SU-DHL-6 (cell line): Measurements from ENCODE around the gene ENTR1.

ENCODE experiments used
- H2AFZ ChIP-seq: fragments of 200-600 bp; sonication (generic); 2 replicates; pipeline ENCODE4 v1.6.1; 2014; ENCODE audit warnings: low read depth, mild to moderate bottlenecking, moderate library complexity, mixed read lengths, antibody characterized with exemption, low read length; ENCODE audit not compliant: severe bottlenecking
- H3F3A ChIP-seq: fragments of 200-600 bp; shearing (Covaris generic); 2 replicates; pipeline ENCODE4 v1.6.0; 2016; ENCODE audit warnings: antibody characterized with exemption, mild to moderate bottlenecking; ENCODE audit not compliant: insufficient read depth
- H3K27ac ChIP-seq: fragments of 200-600 bp; sonication (generic); 2 replicates; pipeline ENCODE4 v1.5.1; 2016; ENCODE audit warnings: low read depth, mild to moderate bottlenecking, low read length, moderate library complexity, mixed read lengths
- H3K27me3 ChIP-seq: fragments of 200-600 bp; sonication (generic), shearing (Covaris generic); 2 replicates; pipeline ENCODE4 v1.6.0; 2014; ENCODE audit warnings: mild to moderate bottlenecking, low read length
- H3K36me3 ChIP-seq: fragments of 200-600 bp; sonication (generic); 2 replicates; pipeline ENCODE4 v1.6.1; 2014; ENCODE audit warnings: mild to moderate bottlenecking, low read length, mixed read lengths
- H3K4me2 ChIP-seq: fragments of 300-600, 200-600 bp; shearing (Covaris generic), sonication (generic); 2 replicates; pipeline ENCODE4 v1.6.0; 2014; ENCODE audit warnings: low read length, low read depth, mild to moderate bottlenecking; ENCODE audit not compliant: poor library complexity, severe bottlenecking
- H3K4me3 ChIP-seq: fragments of 200-600 bp; sonication (generic); 2 replicates; pipeline ENCODE4 v1.5.1; 2014; ENCODE audit warnings: antibody characterized with exemption, low read length, mild to moderate bottlenecking, mixed read lengths; ENCODE audit not compliant: insufficient read depth, poor library complexity, severe bottlenecking
- H3K79me2 ChIP-seq: fragments of 200-600 bp; sonication (generic); 2 replicates; pipeline ENCODE4 v1.6.1; 2014; ENCODE audit warnings: mild to moderate bottlenecking, low read length, moderate library complexity; ENCODE audit not compliant: insufficient read depth
- H3K9ac ChIP-seq: fragments of 200-600 bp; sonication (generic); 2 replicates; pipeline ENCODE4 v1.7.0; 2014; ENCODE audit warnings: mild to moderate bottlenecking, low read length
- H3K9me2 ChIP-seq: fragments of 200-600 bp; sonication (generic); replicated peaks from 2 replicates; pipeline ENCODE4 v1.6.1; 2014; ENCODE audit warnings: low read length; ENCODE audit not compliant: insufficient read depth
- H3K9me3 ChIP-seq: fragments of 200-600 bp; sonication (generic); 2 replicates; pipeline ENCODE4 v1.6.1; 2014; ENCODE audit warnings: low read length, mixed read lengths; ENCODE audit not compliant: insufficient read depth
- H4K20me1 ChIP-seq: fragments of 200-600 bp; sonication (generic); 2 replicates; pipeline ENCODE4 v1.6.1; 2014; ENCODE audit warnings: low read depth, mild to moderate bottlenecking, antibody characterized with exemption, low read length, moderate library complexity, mixed read lengths
- CTCF ChIP-seq: fragments of 200-600 bp; sonication (generic); IDR thresholded peaks from one replicate; pipeline ENCODE4 v1.5.1; 2017; ENCODE audit warnings: antibody characterized with exemption, mild to moderate bottlenecking, low read length, moderate library complexity; ENCODE audit not compliant: insufficient read depth, poor library complexity, severe bottlenecking
- EZH2phosphoT487 ChIP-seq: fragments of 200-600 bp; sonication (generic), shearing (Covaris generic); conservative IDR thresholded peaks from 2 replicates; pipeline ENCODE4 v1.6.1; 2018; ENCODE audit warnings: mild to moderate bottlenecking, antibody characterized with exemption, low read length, moderate library complexity, mixed read lengths

The ENTR1 gene

GRCh38 chr9:136367296-136368145, 42.9 kb downstream of the ENTR1 start:
- H2AFZ ChIP-seq, result no peak overlapping the region
- no peaks in the 10 kb centered on the region for H3K27me3 ChIP-seq
- H3K79me2 ChIP-seq, result no peaks in the 10 kb centered on the region
- TF ChIP-seq EZH2phosphoT487, result no peak
- no peak for TF ChIP-seq CTCF
- no peaks in the 10 kb centered on the region for H3F3A ChIP-seq
- no peak overlapping the region for H3K9ac ChIP-seq
- H3K4me2 ChIP-seq, result no peak overlapping the region
- H3K9me3 ChIP-seq, result no peaks in the 10 kb centered on the region
- H3K9me2 ChIP-seq, result no peaks in the 10 kb centered on the region
- no peaks in the 10 kb centered on the region for H4K20me1 ChIP-seq
- no peaks in the 10 kb centered on the region for H3K36me3 ChIP-seq
- H3K27ac ChIP-seq, result no peak overlapping the region
- no peak overlapping the region for H3K4me3 ChIP-seq

GRCh38 chr9:136366826-136367225, 43.6 kb downstream of the ENTR1 start:
- Histone ChIP-seq H3K79me2 (no peaks in the 10 kb centered on the region), H3K9me2 (no peaks in the 10 kb centered on the region), H3K27ac (no peak overlapping the region), H3K9ac (no peak overlapping the region), H3K36me3 (no peaks in the 10 kb centered on the region), H3K9me3 (no peaks in the 10 kb centered on the region), H2AFZ (no peak overlapping the region), H3F3A (no peaks in the 10 kb centered on the region), H3K27me3 (no peaks in the 10 kb centered on the region), H4K20me1 (no peaks in the 10 kb centered on the region), H3K4me3 (no peak overlapping the region), H3K4me2 (no peak overlapping the region)
- TF ChIP-seq EZH2phosphoT487, result no peak
- TF ChIP-seq CTCF, result no peak

- no peaks in the 10 kb centered on the region for H4K20me1 ChIP-seq
- no peak overlapping the region for H3K9ac ChIP-seq
Observed at GRCh38 chr9:136365775-136366222, 44.6 kb downstream of the ENTR1 start.

More at GRCh38 chr9:136365775-136366222, 44.6 kb downstream of the ENTR1 start:
- Histone ChIP-seq H3K9me3 (no peaks in the 10 kb centered on the region), H3K27me3 (no peaks in the 10 kb centered on the region), H3K9me2 (no peaks in the 10 kb centered on the region), H3K27ac (no peak overlapping the region), H3K79me2 (no peaks in the 10 kb centered on the region), H3K36me3 (no peaks in the 10 kb centered on the region), H3K4me3 (no peak overlapping the region), H3K4me2 (no peak overlapping the region), H2AFZ (no peak overlapping the region), H3F3A (no peaks in the 10 kb centered on the region)
- TF ChIP-seq CTCF, result no peak
